ENCODE measurements around the gene RRP9.
"Not testable (repeated sequence)": the region's sequence is repeated elsewhere in the genome, so short reads cannot be mapped to it uniquely, and the experiment has no call there.

The RRP9 gene

GRCh38 chr3:51938780-51939425 lies 2.8 kb downstream of the RRP9 start:
- DNase-seq (ENCODE audit: low read depth in 2 of 2) = no peak

GRCh38 chr3:51937611-51938450 lies 3.9 kb downstream of the RRP9 start:
- DNase-seq (ENCODE audit: low read depth in 2 of 2) = no peak

- no peak for DNase-seq (ENCODE audit: low read depth in 2 of 2)
Observed at GRCh38 chr3:51937014-51937413, 4.7 kb downstream of the RRP9 start.

GRCh38 chr3:51935886-51936755 lies 5.6 kb downstream of the RRP9 start:
- no peak for DNase-seq (ENCODE audit: low read depth in 2 of 2)

- DNase-seq (ENCODE audit: low read depth in 2 of 2) = no peak
Observed at GRCh38 chr3:51934991-51935885, 6.5 kb downstream of the RRP9 start.

- DNase-seq (ENCODE audit: low read depth in 2 of 2) = no peak
Observed at GRCh38 chr3:51934139-51934850, 7.4 kb downstream of the RRP9 start.

- no peak for DNase-seq (ENCODE audit: low read depth in 2 of 2)
Observed at GRCh38 chr3:51933471-51934138, 8.1 kb downstream of the RRP9 start.

GRCh38 chr3:51932471-51933370 lies 9.0 kb downstream of the RRP9 start:
- DNase-seq (ENCODE audit: low read depth in 2 of 2) = no peak

GRCh38 chr3:51931756-51932155 lies 9.9 kb downstream of the RRP9 start:
- DNase-seq (ENCODE audit: low read depth in 2 of 2) = no peak

GRCh38 chr3:51930439-51930838 lies 11.3 kb downstream of the RRP9 start:
- DNase-seq (ENCODE audit: low read depth in 2 of 2) = no peak

GRCh38 chr3:51929420-51930003 lies 12.2 kb downstream of the RRP9 start:
- no peak for DNase-seq (ENCODE audit: low read depth in 2 of 2)

GRCh38 chr3:51928981-51929380 lies 12.7 kb downstream of the RRP9 start:
- DNase-seq (ENCODE audit: low read depth in 2 of 2) = not testable (repeated sequence)

- DNase-seq (ENCODE audit: low read depth in 2 of 2) = no peak
Observed at GRCh38 chr3:51928438-51928837, 13.3 kb downstream of the RRP9 start.

GRCh38 chr3:51927061-51927977 lies 14.4 kb downstream of the RRP9 start:
- no peak for DNase-seq (ENCODE audit: low read depth in 2 of 2)

- DNase-seq (ENCODE audit: low read depth in 2 of 2) = no peak
Observed at GRCh38 chr3:51921081-51921578, 20.6 kb downstream of the RRP9 start.

- no peak for DNase-seq (ENCODE audit: low read depth in 2 of 2)
Observed at GRCh38 chr3:51916418-51916817, 25.3 kb downstream of the RRP9 start.

- DNase-seq (ENCODE audit: low read depth in 2 of 2) = no peak
Observed at GRCh38 chr3:51908026-51908425, 33.7 kb downstream of the RRP9 start.

Measured in stimulated activated CD4-positive, alpha-beta T cell treated with anti-CD3 and anti-CD28 coated beads, Interleukin-1b, Interleukin-23, amount 100 ng/mL, for 4 hours (primary cell).